ENCODE results near the gene NEK6. TPM values are rescaled to one million over a fixed set of nuclear protein-coding genes. Genes with fewer than 3 reads are reported as not detected.

Gene NEK6
- total RNA-seq, 2 donors from 2014 or later, result 56.9 to 62.7 TPM

- intact Hi-C loops (cut with DNase I), result no loop called here
- no peak for DNase-seq (ENCODE audit: low spot score)
Observed at GRCh38 chr9:124373386-124373785, 115.6 kb downstream of the NEK6 start.

GRCh38 chr9:124373851-124374250 lies 116.1 kb downstream of the NEK6 start:
- no peak for DNase-seq (ENCODE audit: low spot score)
- intact Hi-C loops (cut with DNase I), result no loop called here

GRCh38 chr9:124375726-124376125 lies 118.0 kb downstream of the NEK6 start:
- no peak for DNase-seq (ENCODE audit: low spot score)
- intact Hi-C loops (cut with DNase I), result no loop called here

- no peak for DNase-seq (ENCODE audit: low spot score)
- intact Hi-C loops (cut with DNase I), result no loop called here
Observed at GRCh38 chr9:124376329-124376728, 118.6 kb downstream of the NEK6 start.

GRCh38 chr9:124377551-124378406 lies 120.0 kb downstream of the NEK6 start:
- intact Hi-C loops (cut with DNase I), result loop anchor here in 1 of 2 donors (1.0 kb wide), 1 partner anchor 37 kb away; no protein-coding TSS in a partner anchor
- DNase-seq (ENCODE audit: low spot score), result no peak

DNA sequence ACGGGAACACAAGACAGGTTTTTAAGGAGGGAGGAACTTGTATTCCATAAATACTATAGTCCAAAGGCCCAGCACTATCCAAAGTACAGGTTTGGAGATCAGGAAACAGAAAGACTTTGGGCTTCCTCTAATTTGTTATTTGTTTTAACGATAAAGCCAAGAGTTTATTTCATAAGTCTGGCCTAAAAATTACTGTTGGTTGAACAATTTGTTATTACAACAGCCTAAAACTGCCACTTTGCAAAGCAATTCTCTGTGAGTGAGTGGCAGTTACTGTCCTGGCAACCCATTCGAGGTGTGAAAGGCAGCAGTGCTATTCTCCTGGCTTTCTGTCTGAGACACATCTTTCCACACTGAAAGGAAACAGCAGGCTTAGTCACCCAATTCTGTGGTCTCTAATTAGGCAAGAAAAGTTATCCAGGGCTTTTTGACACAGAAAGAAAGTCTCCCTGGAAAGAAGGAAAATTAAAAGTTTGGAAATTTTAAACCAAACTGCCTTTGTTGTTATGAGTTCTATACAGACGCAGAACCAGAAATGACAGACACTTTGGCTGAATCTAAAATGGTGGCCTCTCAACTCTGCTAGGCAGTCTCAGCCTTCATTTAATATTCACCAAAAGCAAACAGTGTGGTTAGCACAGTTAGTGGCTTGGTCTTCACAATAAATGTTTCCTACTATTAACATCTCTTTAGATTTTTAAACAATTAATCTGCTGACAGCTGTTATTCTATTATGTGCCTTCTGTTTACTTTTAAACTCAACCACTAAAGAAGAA lies 123.6 kb downstream of the NEK6 start:
- DNase-seq (ENCODE audit: low spot score), result no peak
- intact Hi-C loops (cut with DNase I), result no loop called here

GRCh38 chr9:124384210-124384609 lies 126.5 kb downstream of the NEK6 start:
- intact Hi-C loops (cut with DNase I), result no loop called here
- no peak for DNase-seq (ENCODE audit: low spot score)

DNA sequence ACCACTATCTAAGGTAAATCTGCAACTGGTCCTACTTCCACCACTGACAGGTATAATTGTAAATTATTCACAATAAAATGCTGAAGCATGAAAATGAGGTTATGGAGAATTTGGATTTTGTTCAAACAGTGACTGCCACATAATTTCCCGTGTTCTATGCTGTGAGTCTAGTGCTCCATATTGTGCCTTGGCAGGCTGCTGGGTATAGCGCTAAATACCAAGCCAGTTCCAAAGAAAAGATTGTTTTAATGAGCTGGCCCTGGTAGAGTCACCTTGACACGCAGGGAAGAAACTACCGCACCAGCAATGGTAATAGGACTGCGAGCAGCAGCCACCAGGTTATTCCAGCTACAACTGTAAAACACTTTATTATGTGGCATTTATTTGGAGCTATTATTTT lies 127.1 kb downstream of the NEK6 start:
- no peak for DNase-seq (ENCODE audit: low spot score)
- intact Hi-C loops (cut with DNase I), result no loop called here

DNA sequence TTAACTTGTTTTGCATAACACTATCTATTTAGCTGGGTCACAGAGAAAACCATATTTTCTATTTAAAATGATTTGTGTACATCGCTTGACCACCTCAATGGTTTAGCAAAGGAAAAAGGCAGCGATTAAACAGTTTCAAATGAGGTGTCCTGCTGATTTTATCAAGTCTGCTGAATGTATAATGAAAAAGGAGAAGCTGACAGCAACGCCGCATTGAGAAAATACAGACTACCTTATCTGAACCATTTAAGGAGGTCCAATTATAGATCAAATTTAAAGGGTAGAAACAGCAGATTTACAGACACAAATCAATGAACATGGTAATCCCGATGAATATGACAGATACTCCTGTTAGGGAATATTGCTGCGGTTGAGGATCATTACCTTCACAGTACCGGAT lies 127.9 kb downstream of the NEK6 start:
- no peak for DNase-seq (ENCODE audit: low spot score)
- intact Hi-C loops (cut with DNase I), result no loop called here

GRCh38 chr9:124386201-124386600 lies 128.5 kb downstream of the NEK6 start:
- no peak for DNase-seq (ENCODE audit: low spot score)
- intact Hi-C loops (cut with DNase I), result no loop called here

DNA sequence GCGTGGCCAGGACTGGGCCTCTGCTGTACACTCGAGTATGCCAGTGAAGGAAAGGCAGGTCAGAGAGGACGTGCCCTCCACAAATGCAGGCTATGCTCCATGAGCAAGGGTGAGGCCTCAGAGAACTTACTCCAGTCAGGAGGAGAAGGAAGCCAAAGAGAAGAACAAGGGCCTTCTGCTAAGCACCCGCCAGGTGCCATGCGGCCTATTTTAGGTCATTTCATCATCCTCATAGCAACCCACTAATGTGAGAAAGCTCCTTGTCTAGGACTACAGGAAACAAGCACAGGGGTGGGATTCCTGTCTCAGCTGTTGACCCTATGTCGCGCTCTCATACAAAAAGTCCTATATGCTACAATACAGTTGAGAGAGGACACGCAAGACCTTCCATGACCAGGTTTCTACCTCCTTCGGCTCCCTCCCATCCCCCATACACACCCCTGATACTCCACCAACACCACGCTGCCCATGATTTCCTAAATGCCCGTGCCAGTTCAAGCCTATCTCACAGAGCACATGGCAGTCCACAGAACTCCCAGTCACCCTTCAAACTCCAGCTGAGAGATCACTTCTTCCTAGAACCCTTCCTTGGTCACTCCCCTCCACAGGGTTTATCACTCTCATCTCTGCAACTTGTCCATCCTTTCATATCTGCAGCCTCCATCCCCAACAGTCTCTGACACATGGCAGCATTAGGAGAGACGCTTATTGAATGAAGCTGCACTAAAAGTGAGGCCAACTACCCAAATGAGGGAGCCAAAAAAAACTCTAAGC lies 130.7 kb downstream of the NEK6 start:
- DNase-seq (ENCODE audit: low spot score), result no peak
- intact Hi-C loops (cut with DNase I), result no loop called here

- no peak for DNase-seq (ENCODE audit: low spot score)
- intact Hi-C loops (cut with DNase I), result no loop called here
Observed at GRCh38 chr9:124389146-124389939, 131.6 kb downstream of the NEK6 start.

- intact Hi-C loops (cut with DNase I), result no loop called here
- no peak for DNase-seq (ENCODE audit: low spot score)
Observed at GRCh38 chr9:124390794-124391658, 133.3 kb downstream of the NEK6 start.

DNA sequence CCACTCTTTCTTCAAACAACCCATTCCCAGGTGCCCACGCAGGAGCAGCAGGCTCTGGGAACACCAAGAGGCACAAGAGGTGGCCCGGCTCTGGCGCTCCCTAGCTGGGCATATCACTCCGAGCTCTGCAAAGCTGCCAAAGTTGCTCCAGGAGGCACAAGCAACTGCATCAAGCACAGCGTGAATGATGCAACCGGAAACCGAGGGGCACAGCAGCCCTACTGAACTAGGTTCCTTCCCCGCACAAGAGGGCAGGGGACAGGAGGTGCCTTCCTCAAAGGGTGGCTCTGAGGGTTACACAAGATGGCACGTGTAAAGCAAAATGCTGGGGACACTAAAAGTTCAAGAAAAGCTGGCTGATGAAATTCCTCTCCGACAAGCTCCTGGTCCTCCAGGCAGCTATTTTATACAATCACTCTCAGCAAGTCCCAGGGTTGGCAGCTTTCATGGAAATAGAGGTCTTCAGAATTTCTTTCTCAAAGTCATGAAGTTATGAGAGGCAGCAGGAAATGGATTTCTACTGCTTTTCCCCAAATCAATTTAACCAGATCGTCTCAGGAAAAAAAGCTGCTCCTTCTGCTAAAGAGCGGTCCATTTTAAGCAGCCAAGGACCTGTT lies 134.6 kb downstream of the NEK6 start:
- intact Hi-C loops (cut with DNase I), result no loop called here

GRCh38 chr9:124392871-124393460 lies 135.2 kb downstream of the NEK6 start:
- no peak for DNase-seq (ENCODE audit: low spot score)
- intact Hi-C loops (cut with DNase I), result no loop called here

More for the DNA sequence above, 134.6 kb downstream of the NEK6 start:
- DNase-seq (ENCODE audit: low spot score), result no peak

DNA sequence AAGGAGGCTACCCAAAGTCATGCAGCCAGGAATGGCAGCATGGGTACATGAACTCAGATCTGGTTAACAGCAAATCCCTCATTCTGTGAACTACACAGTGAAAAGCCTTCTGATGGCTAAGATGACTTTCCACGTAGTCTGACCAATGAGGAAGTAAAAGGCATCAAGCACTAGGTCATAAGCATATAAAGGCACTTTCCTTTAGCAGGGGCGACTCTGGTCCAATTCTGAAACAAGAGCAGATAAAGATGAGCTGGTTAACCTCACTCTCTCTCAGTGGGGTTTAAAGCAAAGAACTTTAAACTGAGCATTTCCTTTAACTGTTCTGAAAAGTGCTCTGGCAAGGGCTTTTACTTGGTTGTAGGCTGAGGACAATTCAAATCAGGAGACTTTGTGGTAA lies 136.4 kb downstream of the NEK6 start:
- intact Hi-C loops (cut with DNase I), result no loop called here
- no peak for DNase-seq (ENCODE audit: low spot score)

GRCh38 chr9:124394596-124394995 lies 136.8 kb downstream of the NEK6 start:
- no peak for DNase-seq (ENCODE audit: low spot score)
- intact Hi-C loops (cut with DNase I), result no loop called here
